K562 (cell line): ENCODE data around the gene CYLD. TPM values are rescaled to one million over a fixed set of nuclear protein-coding genes. Genes with fewer than 3 reads are reported as not detected.

Source experiments
- ATAC-seq: fragments of 200-7000 bp; cut with Tn5 transposase; 3 replicates; pipeline ENCODE4 v1.9.1; 2020; ENCODE audit warnings: moderate library complexity
- BruUV-seq: library from RNA; stranded (reverse); fragments of 400-500 nt; replicated peaks from 2 replicates; lab custom pipeline; 2021; lab: Mats Ljungman, UMichigan
- CTCF ChIA-PET: fragments of 300-600 bp; formaldehyde crosslinking; extraction: SDS; loops from one replicate; lab custom pipeline; 2021; ENCODE audit warnings: low intra/inter-chr PET ratio; lab: Yijun Ruan, JAX
- POLR2A ChIA-PET: fragments of 300-600, 350-650 bp; sonication (Branson Sonifier 250); formaldehyde crosslinking; extraction: SDS; loops from one replicate; lab custom pipeline; 2021; ENCODE audit warnings: antibody characterized with exemption, inconsistent platforms; lab: Yijun Ruan, JAX
- DNase-seq, 4 experiments: peaks; one replicate each; pipeline versions ENCODE4 v3.0.0 to v3.0.0-alpha.2; 2011 to 2018; ENCODE audit warnings: low spot score in 3 of 4, mixed read lengths in 3 of 4; ENCODE audit errors: extremely low read depth in 1 of 4
- FAIRE-seq: peaks from 2 replicates; lab custom pipeline; 2011; peaks lifted over from hg19 to GRCh38; lab: Jason Lieb, UNC
- H2AFZ ChIP-seq: 2 replicates; pipeline ENCODE4 v1.6.0; 2011; ENCODE audit warnings: low read depth, low read length, control low read depth, inconsistent platforms
- H3K27ac ChIP-seq: fragments of 200-600 bp; 3 replicates; pipeline ENCODE4 v1.8.0; 2011; ENCODE audit warnings: low read depth, mild to moderate bottlenecking, control low read depth, inconsistent platforms, low read length, moderate library complexity, mixed read lengths; ENCODE audit errors: extremely low read depth
- H3K27me3 ChIP-seq, 2 experiments: fragments of 300-600 bp in 1 of 2; 2 replicates in 1 of 2; 3 replicates in 1 of 2; pipeline versions ENCODE4 v1.6.0 to v1.8.0; 2011; ENCODE audit warnings: inconsistent platforms in 2 of 2, low read length in 2 of 2, mild to moderate bottlenecking in 1 of 2, mixed read lengths in 1 of 2, moderate library complexity in 1 of 2; ENCODE audit not compliant: control insufficient read depth in 2 of 2, insufficient read depth in 2 of 2
- H3K36me3 ChIP-seq: fragments of 300-600 bp; 3 replicates; pipeline ENCODE4 v1.8.0; 2011; ENCODE audit warnings: mild to moderate bottlenecking, low read length, inconsistent platforms; ENCODE audit not compliant: control insufficient read depth, insufficient read depth
- H3K4me1 ChIP-seq, 2 experiments: fragments of 200-600 bp in 1 of 2; replicated peaks in 1 of 2; 2 replicates in 1 of 2; 3 replicates in 1 of 2; pipeline versions ENCODE4 v1.5.1 to v1.8.0; 2011; ENCODE audit warnings: inconsistent platforms in 2 of 2, low read length in 2 of 2, mild to moderate bottlenecking in 1 of 2, mixed read lengths in 1 of 2, moderate library complexity in 1 of 2; ENCODE audit not compliant: control insufficient read depth in 2 of 2, insufficient read depth in 2 of 2
- H3K4me2 ChIP-seq: 2 replicates; pipeline ENCODE4 v1.6.1; 2011; ENCODE audit warnings: low read length, control low read depth, inconsistent platforms, mixed read lengths; ENCODE audit not compliant: insufficient read depth
- H3K4me3 ChIP-seq: fragments of 200-600 bp; sonication (generic), shearing (Covaris generic); 2 replicates; pipeline ENCODE4 v1.5.1; 2016; ENCODE audit warnings: control low read depth, inconsistent platforms
- H3K79me2 ChIP-seq: fragments of 200-600 bp; 3 replicates; pipeline ENCODE4 v1.8.0; 2011; ENCODE audit warnings: low read length, inconsistent platforms; ENCODE audit not compliant: control insufficient read depth, insufficient read depth
- H3K9ac ChIP-seq, 2 experiments: 2 replicates each; pipeline versions ENCODE4 v1.6.0 to v1.6.1; 2011; ENCODE audit warnings: low read depth in 2 of 2, low read length in 2 of 2, control low read depth in 1 of 2, inconsistent platforms in 1 of 2, mild to moderate bottlenecking in 1 of 2, mixed read lengths in 1 of 2; ENCODE audit not compliant: insufficient read depth in 1 of 2
- H3K9me1 ChIP-seq: one replicate; pipeline ENCODE4 v1.6.0; 2011; ENCODE audit warnings: inconsistent platforms, mild to moderate bottlenecking, low read length, moderate library complexity; ENCODE audit not compliant: control insufficient read depth, insufficient read depth
- H3K9me3 ChIP-seq: replicated peaks from 2 replicates; pipeline ENCODE4 v1.5.1; 2011; ENCODE audit warnings: low read depth, low read length, inconsistent platforms; ENCODE audit not compliant: control insufficient read depth, insufficient read depth
- H4K20me1 ChIP-seq: replicated peaks from 2 replicates; pipeline ENCODE4 v1.6.1; 2011; ENCODE audit warnings: low read length, inconsistent platforms, mixed read lengths; ENCODE audit not compliant: control insufficient read depth, insufficient read depth
- ASH1L ChIP-seq: fragments of 450-650 bp; IDR thresholded peaks from 2 replicates; pipeline ENCODE4 v1.6.1; 2018; ENCODE audit warnings: borderline replicate concordance, mild to moderate bottlenecking, low read depth; ENCODE audit not compliant: partially characterized antibody
- ELF1 ChIP-seq: fragments of 200-800 bp; sonication (Bioruptor generic); IDR thresholded peaks from 2 replicates; pipeline ENCODE4 v1.6.1; 2016; ENCODE audit warnings: missing genetic modification characterization, missing compliant biosample characterization
- FUS ChIP-seq: fragments of 200-400 bp; formaldehyde crosslinking; optimal IDR thresholded peaks from 2 replicates; pipeline ENCODE3; 2017; ENCODE audit warnings: low read depth, low read length
- NRF1 ChIP-seq, 2 experiments: fragments of 450-650 bp; IDR thresholded peaks in 1 of 2; conservative IDR thresholded peaks in 1 of 2; 2 replicates each; pipeline ENCODE4 v1.6.1; 2014; ENCODE audit warnings: mild to moderate bottlenecking in 2 of 2
- POLR2A ChIP-seq: fragments of 450-650 bp; conservative IDR thresholded peaks from 2 replicates; pipeline ENCODE4 v1.6.1; 2016
- WGBS: fragments of 100-300 bp; shearing (Covaris generic); methylation state at CpG from one replicate; pipeline ENCODE4 v1.1.6; 2016; ENCODE audit warnings: low coverage, mixed read lengths; ENCODE audit not compliant: insufficient coverage; ENCODE audit errors: missing lambda C conversion rate; 5-methylcytosine and 5-hydroxymethylcytosine counted together
- in situ Hi-C: fragments of 300-500 bp; cut with MboI; formaldehyde crosslinking; loops from 4 replicates; pipeline ENCODE4 v1.15.0; 2018; ENCODE audit warnings: inconsistent platforms, mixed read lengths
- intact Hi-C: fragments of 100-400 bp; cut with micrococcal nuclease; formaldehyde crosslinking; loops from 2 replicates; pipeline ENCODE4 v1.14.2; 2022
- polyA plus RNA-seq, 8 experiments: library from polyadenylated mRNA; depleted of rRNA in 4 of 8; stranded (reverse) in 5 of 8; unstranded in 3 of 8; fragments of >200 nt; fragmentation: Nextera tagmentation in 2 of 8; fragmentation: Illumina TruSeq in 1 of 8; extraction: Ambion mirVana in 2 of 8; extraction: Trizol in 1 of 8; gene quantifications; 2 replicates each; pipeline versions ENCODE4 v1.2.1 to v1.2.3, GENCODE V29; 2011 to 2014; ENCODE audit warnings: inconsistent platforms in 1 of 8, missing spikeins in 1 of 8
- total RNA-seq, 7 experiments: library from RNA; depleted of rRNA in 6 of 7; stranded (reverse); fragments of >200 nt in 6 of 7; fragmentation: Illumina TruSeq in 2 of 7; extraction: Trizol in 2 of 7; gene quantifications; 2 replicates each; pipeline versions ENCODE4 v1.2.1 to v1.2.3, GENCODE V29; 2011 to 2021; ENCODE audit warnings: low replicate concordance in 1 of 7
- TF ChIP-seq, protein P1 (sequence below): sonication (generic); formaldehyde crosslinking; IDR thresholded peaks from 2 replicates; pipeline ENCODE4 v1.9.0; 2022; ENCODE audit warnings: mild to moderate bottlenecking, missing genetic modification reagents
- TF ChIP-seq, protein P2 (sequence below): fragments of 250-450 bp; sonication (Bioruptor Pico); IDR thresholded peaks from 2 replicates; pipeline ENCODE4 v1.8.0; 2022; ENCODE audit warnings: inconsistent platforms, mild to moderate bottlenecking, moderate library complexity, borderline replicate concordance
- TF ChIP-seq, protein P3 (sequence below): fragments of 450-650 bp; IDR thresholded peaks from 2 replicates; pipeline ENCODE4 v1.7.0; 2016; ENCODE audit warnings: borderline replicate concordance
- TF ChIP-seq, protein P4 (sequence below), 2 experiments: fragments of 450-650 bp; IDR thresholded peaks; 2 replicates each; pipeline ENCODE4 v1.6.1; 2018; ENCODE audit warnings: mild to moderate bottlenecking in 2 of 2, low read depth in 1 of 2; ENCODE audit not compliant: partially characterized antibody in 2 of 2

The CYLD gene
- total and polyA plus RNA-seq, 9 of the 15 experiments (the other 6 are each of a cell fraction or from before 2014, with no cell fraction given): 3.4 to 7.4 (median 5.3) TPM

GRCh38 chr16:50696575-50697420, 45.1 kb upstream of the CYLD start:
- intact Hi-C loops: no loop called here
- no peaks in the 10 kb centered on the region; the same call in 1 of the 2 replicates for H4K20me1 ChIP-seq
- H3K27ac ChIP-seq: no peak overlapping the region
- DNase-seq (peak; percentile 55 to 73 (median 67)), FAIRE-seq (peak; percentile 65), ATAC-seq (peak; percentile 89)
- CTCF ChIA-PET: no interaction called here
- H3K36me3 ChIP-seq: no peaks in the 10 kb centered on the region
- H3K9me3 ChIP-seq: no peaks in the 10 kb centered on the region
- H3K4me1 ChIP-seq: peaks cover 9 to 15% of the 10 kb centered on the region in 2 experiments; a peak in 4 of 5 replicates
- no peak overlapping the region for H3K4me3 ChIP-seq
- no TSS peak for BruUV-seq
- H3K4me2 ChIP-seq: peak overlapping the region; percentile 22; the same call in 1 of the 2 replicates
- H2AFZ ChIP-seq: peak overlapping the region; percentile 63; the same call in 1 of the 2 replicates
- peaks cover 0 to 33% of the 10 kb centered on the region in 2 experiments; a peak in 3 of 5 replicates for H3K27me3 ChIP-seq
- H3K79me2 ChIP-seq: no peaks in the 10 kb centered on the region
- H3K9ac ChIP-seq: no peak overlapping the region
- 7% methylated on average over 10 of the region's 15 CpGs for WGBS
- POLR2A ChIA-PET: interaction anchor here (0.6 kb wide), 1 partner anchor 29 kb away, joined by 5 read pairs; no protein-coding TSS in a partner anchor
- H3K9me1 ChIP-seq: no peaks in the 10 kb centered on the region
- in situ Hi-C loops: no loop called here
- TF ChIP-seq, protein P1, sequence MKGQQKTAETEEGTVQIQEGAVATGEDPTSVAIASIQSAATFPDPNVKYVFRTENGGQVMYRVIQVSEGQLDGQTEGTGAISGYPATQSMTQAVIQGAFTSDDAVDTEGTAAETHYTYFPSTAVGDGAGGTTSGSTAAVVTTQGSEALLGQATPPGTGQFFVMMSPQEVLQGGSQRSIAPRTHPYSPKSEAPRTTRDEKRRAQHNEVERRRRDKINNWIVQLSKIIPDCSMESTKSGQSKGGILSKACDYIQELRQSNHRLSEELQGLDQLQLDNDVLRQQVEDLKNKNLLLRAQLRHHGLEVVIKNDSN (CRISPR knock-in tag): peak; percentile 82
- peak in 1 of 2 experiments; percentile 27; a peak in 1 of 4 replicates for TF ChIP-seq NRF1 (conservative IDR thresholded peaks at IDR 0.05 in 1 of 2, IDR thresholded peaks at IDR 0.05 in 1 of 2)
- TF ChIP-seq FUS: no peak
- 0 out of 2 replicates have a peak, but pooled peaks have one; percentile 28 for TF ChIP-seq ELF1 (tag)
- TF ChIP-seq, protein P2, sequence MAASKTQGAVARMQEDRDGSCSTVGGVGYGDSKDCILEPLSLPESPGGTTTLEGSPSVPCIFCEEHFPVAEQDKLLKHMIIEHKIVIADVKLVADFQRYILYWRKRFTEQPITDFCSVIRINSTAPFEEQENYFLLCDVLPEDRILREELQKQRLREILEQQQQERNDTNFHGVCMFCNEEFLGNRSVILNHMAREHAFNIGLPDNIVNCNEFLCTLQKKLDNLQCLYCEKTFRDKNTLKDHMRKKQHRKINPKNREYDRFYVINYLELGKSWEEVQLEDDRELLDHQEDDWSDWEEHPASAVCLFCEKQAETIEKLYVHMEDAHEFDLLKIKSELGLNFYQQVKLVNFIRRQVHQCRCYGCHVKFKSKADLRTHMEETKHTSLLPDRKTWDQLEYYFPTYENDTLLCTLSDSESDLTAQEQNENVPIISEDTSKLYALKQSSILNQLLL (CRISPR knock-in tag): no peak
- TF ChIP-seq, protein P3, sequence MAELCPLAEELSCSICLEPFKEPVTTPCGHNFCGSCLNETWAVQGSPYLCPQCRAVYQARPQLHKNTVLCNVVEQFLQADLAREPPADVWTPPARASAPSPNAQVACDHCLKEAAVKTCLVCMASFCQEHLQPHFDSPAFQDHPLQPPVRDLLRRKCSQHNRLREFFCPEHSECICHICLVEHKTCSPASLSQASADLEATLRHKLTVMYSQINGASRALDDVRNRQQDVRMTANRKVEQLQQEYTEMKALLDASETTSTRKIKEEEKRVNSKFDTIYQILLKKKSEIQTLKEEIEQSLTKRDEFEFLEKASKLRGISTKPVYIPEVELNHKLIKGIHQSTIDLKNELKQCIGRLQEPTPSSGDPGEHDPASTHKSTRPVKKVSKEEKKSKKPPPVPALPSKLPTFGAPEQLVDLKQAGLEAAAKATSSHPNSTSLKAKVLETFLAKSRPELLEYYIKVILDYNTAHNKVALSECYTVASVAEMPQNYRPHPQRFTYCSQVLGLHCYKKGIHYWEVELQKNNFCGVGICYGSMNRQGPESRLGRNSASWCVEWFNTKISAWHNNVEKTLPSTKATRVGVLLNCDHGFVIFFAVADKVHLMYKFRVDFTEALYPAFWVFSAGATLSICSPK: no peak
- no peak for TF ChIP-seq POLR2A
- TF ChIP-seq, protein P4, sequence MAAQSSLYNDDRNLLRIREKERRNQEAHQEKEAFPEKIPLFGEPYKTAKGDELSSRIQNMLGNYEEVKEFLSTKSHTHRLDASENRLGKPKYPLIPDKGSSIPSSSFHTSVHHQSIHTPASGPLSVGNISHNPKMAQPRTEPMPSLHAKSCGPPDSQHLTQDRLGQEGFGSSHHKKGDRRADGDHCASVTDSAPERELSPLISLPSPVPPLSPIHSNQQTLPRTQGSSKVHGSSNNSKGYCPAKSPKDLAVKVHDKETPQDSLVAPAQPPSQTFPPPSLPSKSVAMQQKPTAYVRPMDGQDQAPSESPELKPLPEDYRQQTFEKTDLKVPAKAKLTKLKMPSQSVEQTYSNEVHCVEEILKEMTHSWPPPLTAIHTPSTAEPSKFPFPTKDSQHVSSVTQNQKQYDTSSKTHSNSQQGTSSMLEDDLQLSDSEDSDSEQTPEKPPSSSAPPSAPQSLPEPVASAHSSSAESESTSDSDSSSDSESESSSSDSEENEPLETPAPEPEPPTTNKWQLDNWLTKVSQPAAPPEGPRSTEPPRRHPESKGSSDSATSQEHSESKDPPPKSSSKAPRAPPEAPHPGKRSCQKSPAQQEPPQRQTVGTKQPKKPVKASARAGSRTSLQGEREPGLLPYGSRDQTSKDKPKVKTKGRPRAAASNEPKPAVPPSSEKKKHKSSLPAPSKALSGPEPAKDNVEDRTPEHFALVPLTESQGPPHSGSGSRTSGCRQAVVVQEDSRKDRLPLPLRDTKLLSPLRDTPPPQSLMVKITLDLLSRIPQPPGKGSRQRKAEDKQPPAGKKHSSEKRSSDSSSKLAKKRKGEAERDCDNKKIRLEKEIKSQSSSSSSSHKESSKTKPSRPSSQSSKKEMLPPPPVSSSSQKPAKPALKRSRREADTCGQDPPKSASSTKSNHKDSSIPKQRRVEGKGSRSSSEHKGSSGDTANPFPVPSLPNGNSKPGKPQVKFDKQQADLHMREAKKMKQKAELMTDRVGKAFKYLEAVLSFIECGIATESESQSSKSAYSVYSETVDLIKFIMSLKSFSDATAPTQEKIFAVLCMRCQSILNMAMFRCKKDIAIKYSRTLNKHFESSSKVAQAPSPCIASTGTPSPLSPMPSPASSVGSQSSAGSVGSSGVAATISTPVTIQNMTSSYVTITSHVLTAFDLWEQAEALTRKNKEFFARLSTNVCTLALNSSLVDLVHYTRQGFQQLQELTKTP (IDR thresholded peaks at IDR 0.05; ENCODE audit: low read depth in 1 of 2, partially characterized antibody in 2 of 2): no peak
- TF ChIP-seq ASH1L: no peak
